SK-N-SH (cell line): ENCODE results near the gene ENKUR.

Source experiments
- CTCF ChIP-seq: fragments of 200-600 bp; sonication (generic); IDR thresholded peaks from 2 replicates; pipeline ENCODE4 v1.6.1; 2017; ENCODE audit warnings: antibody characterized with exemption, mild to moderate bottlenecking, moderate library complexity
- EP300 ChIP-seq, 2 experiments: IDR thresholded peaks; 2 replicates each; pipeline versions ENCODE4 v1.4.0 to v1.6.1; 2012; ENCODE audit warnings: borderline replicate concordance in 1 of 2, low read depth in 1 of 2, low read length in 1 of 2
- EZH2phosphoT487 ChIP-seq: fragments of 200-600 bp; sonication (generic); IDR thresholded peaks from 2 replicates; pipeline ENCODE4 v1.6.1; 2017; ENCODE audit warnings: low read depth, mixed run types, mild to moderate bottlenecking, antibody characterized with exemption, moderate library complexity, borderline replicate concordance
- FOXM1 ChIP-seq: IDR thresholded peaks from 2 replicates; pipeline ENCODE4 v1.4.0; 2012; ENCODE audit warnings: low read depth, mild to moderate bottlenecking
- GABPA ChIP-seq: IDR thresholded peaks from 2 replicates; pipeline ENCODE4 v1.4.0; 2012; ENCODE audit warnings: low read depth, mild to moderate bottlenecking
- GATA2 ChIP-seq: sonication (generic); formaldehyde crosslinking; IDR thresholded peaks from 2 replicates; pipeline ENCODE4 v1.5.0; 2020; ENCODE audit warnings: mild to moderate bottlenecking, missing genetic modification reagents
- POLR2AphosphoS5 ChIP-seq: IDR thresholded peaks from 2 replicates; pipeline ENCODE4 v1.6.1; 2012; ENCODE audit warnings: low read depth, low read length
- RFX5 ChIP-seq: IDR thresholded peaks from 2 replicates; pipeline ENCODE4 v1.6.1; 2012; ENCODE audit warnings: mild to moderate bottlenecking, improper control_type of control experiment, low read length
- SIN3A ChIP-seq: IDR thresholded peaks from 2 replicates; pipeline ENCODE4 v1.6.1; 2012; ENCODE audit warnings: low read depth, mild to moderate bottlenecking, low read length, moderate library complexity, borderline replicate concordance
- TAF1 ChIP-seq: IDR thresholded peaks from 2 replicates; pipeline ENCODE4 v1.6.1; 2012; ENCODE audit warnings: low read depth, mild to moderate bottlenecking, low read length, moderate library complexity, borderline replicate concordance
- ZBTB33 ChIP-seq: IDR thresholded peaks from 2 replicates; pipeline ENCODE4 v1.4.0; 2012; ENCODE audit warnings: low read depth, borderline replicate concordance

GRCh38 chr10:25057886-25058285, 41.9 kb upstream of the ENKUR start:
- TF ChIP-seq EZH2phosphoT487 (no peak), EP300 (IDR thresholded peaks at IDR 0.05; ENCODE audit: borderline replicate concordance in 1 of 2, low read depth in 1 of 2, low read length in 1 of 2) (no peak), CTCF (no peak), TAF1 (no peak), POLR2AphosphoS5 (no peak), ZBTB33 (no peak), SIN3A (no peak), GABPA (no peak), RFX5 (no peak), GATA2 (no peak), FOXM1 (no peak)
